Muscle of leg (tissue), 11 donors: ENCODE measurements around the gene AAMP. TPM values are rescaled to one million over a fixed set of nuclear protein-coding genes. Genes with fewer than 3 reads are reported as not detected.

ENCODE experiments used
- DNase-seq: peaks from one replicate; pipeline ENCODE4 v3.0.0; 2013
- H3K27ac ChIP-seq: one replicate; pipeline ENCODE4 v1.5.1; 2013; ENCODE audit warnings: mild to moderate bottlenecking, low read length, control low read depth
- H3K27me3 ChIP-seq: one replicate; pipeline ENCODE4 v1.6.1; 2013; ENCODE audit warnings: low read length; ENCODE audit not compliant: control insufficient read depth, insufficient read depth
- H3K36me3 ChIP-seq: one replicate; pipeline ENCODE4 v1.6.1; 2013; ENCODE audit warnings: low read length; ENCODE audit not compliant: control insufficient read depth, insufficient read depth
- H3K4me1 ChIP-seq: one replicate; pipeline ENCODE4 v1.6.1; 2013; ENCODE audit warnings: low read length; ENCODE audit not compliant: control insufficient read depth, insufficient read depth
- H3K4me3 ChIP-seq: one replicate; pipeline ENCODE4 v1.5.1; 2013; ENCODE audit warnings: low read length, control low read depth
- H3K9me3 ChIP-seq: replicated peaks from 2 replicates; pipeline ENCODE4 v1.6.1; 2013; ENCODE audit warnings: low read depth, low read length; ENCODE audit not compliant: control insufficient read depth
- WGBS: methylation state at CpG from one replicate; pipeline ENCODE4 v1.1.5; 2013; ENCODE audit warnings: missing lambda C conversion rate; ENCODE audit not compliant: insufficient coverage; 5-methylcytosine and 5-hydroxymethylcytosine counted together
- polyA plus RNA-seq, 8 donors: library from polyadenylated mRNA; unstranded; fragments of 120-200 nt; gene quantifications; one replicate each; pipeline versions ENCODE4 v1.2.1 to v1.2.3, GENCODE V29; 2013; ENCODE audit warnings: inconsistent platforms in 1 of 8, low replicate concordance in 1 of 8; ENCODE audit not compliant: insufficient read length in 8 of 8, insufficient read depth in 1 of 8
- total RNA-seq: library from RNA; stranded (reverse); fragments of 120-200 nt; gene quantifications from one replicate; pipeline ENCODE4 v1.2.4, GENCODE V29; 2013

Gene AAMP
- total and polyA plus RNA-seq, 9 donors, result 88.4 to 124 (median 109) TPM

DNA sequence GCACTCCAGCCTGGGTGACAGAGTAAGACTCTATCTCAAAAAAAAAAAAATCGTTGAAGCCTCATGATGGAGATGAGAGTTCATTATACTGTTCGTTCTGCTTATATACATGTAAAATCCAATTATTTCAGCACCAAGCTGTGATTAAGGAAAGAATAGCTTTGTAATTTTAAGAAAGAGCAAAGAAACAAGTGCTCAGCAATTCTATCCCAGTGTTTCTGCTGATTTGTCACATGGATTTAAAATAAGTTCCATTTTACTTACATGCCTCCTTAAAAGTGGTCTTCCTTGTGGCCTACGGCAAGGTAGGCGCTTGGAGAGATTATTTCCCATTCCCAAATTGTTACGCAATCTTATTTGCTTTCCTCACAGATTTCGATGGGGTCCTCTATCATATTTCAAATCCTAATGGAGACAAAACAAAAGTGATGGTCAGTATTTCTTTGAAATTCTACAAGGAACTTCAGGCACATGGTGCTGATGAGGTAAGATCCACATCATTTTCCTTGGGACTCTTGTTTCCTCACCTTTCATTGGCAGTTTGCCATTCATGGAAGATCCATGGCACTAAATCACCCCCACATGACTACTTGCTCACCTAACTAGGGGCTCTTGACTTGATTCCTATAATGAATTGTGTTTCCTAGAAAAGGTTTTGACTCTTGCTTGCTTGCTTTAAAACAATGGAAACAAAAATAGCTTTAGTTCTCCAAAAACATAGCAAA, 41.4 kb downstream of the AAMP start:
- no peaks in the 10 kb centered on the region for H3K4me1 ChIP-seq
- H3K27ac ChIP-seq, result peak overlapping the region; percentile 77
- WGBS, result 83% methylated on average over 2 of the region's 6 CpGs
- no peak for DNase-seq
- H3K9me3 ChIP-seq, result no peaks in the 10 kb centered on the region
- H3K36me3 ChIP-seq, result peaks cover 66% of the 10 kb centered on the region
- H3K27me3 ChIP-seq, result no peaks in the 10 kb centered on the region
- no peak overlapping the region for H3K4me3 ChIP-seq

DNA sequence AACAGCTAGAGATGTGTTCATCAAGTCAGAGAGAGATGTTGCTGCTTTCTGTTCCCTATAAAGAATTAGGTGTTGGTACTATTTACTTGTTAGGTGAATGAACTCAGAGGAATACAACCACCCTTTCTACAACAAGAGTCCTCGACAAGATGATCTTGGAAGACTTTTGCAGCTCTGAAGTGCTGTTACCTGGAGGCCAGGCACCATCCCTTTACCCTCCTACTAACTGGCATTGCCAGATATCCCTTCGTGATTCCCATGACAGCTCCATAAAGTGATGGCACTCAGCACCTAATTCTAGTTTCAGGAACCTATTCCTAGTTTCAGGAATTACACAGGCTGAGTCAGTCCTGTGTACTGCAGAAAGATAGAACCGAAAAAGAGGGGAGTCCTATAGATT, 43.0 kb downstream of the AAMP start:
- WGBS, result 80% methylated on average over 1 of the region's 3 CpGs
- Histone ChIP-seq H3K4me1 (no peaks in the 10 kb centered on the region), H3K27ac (no peak overlapping the region), H3K9me3 (no peaks in the 10 kb centered on the region), H3K36me3 (peaks cover 54% of the 10 kb centered on the region), H3K4me3 (no peak overlapping the region), H3K27me3 (no peaks in the 10 kb centered on the region)
- DNase-seq, result no peak

DNA sequence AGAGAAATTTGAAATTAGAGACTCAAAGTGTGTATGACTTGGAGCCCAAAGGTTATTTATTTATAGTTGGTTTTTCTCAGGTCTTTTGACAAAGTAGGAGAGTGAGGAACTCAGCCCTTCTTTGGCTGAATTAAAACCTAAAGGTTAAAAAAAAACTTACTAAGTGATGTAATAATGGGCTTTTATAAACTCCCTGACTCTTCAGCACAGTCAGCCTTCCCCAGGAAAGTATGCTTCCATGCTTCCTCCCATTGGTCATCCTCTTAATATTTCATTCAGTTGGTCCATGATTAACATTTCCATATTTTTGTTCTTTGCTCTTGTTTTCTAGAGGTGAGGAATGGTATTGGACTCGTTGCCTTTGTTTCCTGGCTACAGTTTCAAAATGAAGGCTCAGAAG, 45.8 kb downstream of the AAMP start:
- Histone ChIP-seq H3K36me3 (peaks cover 36% of the 10 kb centered on the region), H3K4me1 (peaks cover 11% of the 10 kb centered on the region), H3K4me3 (no peak overlapping the region), H3K27ac (no peak overlapping the region), H3K27me3 (no peaks in the 10 kb centered on the region), H3K9me3 (no peaks in the 10 kb centered on the region)
- no CpG with 5 or more reads among the region's 1 CpG for WGBS
- DNase-seq, result no peak

DNA sequence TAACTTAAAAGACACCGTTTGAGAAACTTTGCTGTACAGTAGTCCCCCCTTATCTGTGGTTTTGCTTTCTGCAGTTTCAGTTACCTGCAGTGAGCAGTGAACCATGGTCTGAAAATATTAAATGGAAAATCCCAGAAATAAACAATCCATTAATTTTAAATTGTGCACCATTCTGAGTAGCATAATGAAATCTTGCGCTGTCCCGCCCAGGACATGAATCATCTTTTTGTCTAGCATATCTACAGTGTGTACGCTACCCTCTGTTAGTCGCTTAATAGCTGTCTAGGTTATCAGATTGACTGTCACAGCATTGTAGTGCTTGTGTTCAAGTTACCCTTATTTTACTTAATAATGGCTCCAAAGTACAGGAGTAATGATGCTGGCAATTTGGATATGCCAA, 46.9 kb downstream of the AAMP start:
- Histone ChIP-seq H3K27ac (no peak overlapping the region), H3K4me1 (peaks cover 16% of the 10 kb centered on the region), H3K4me3 (no peak overlapping the region), H3K27me3 (no peaks in the 10 kb centered on the region), H3K9me3 (no peaks in the 10 kb centered on the region), H3K36me3 (peaks cover 30% of the 10 kb centered on the region)
- no CpG with 5 or more reads among the region's 5 CpGs for WGBS
- DNase-seq, result no peak

DNA sequence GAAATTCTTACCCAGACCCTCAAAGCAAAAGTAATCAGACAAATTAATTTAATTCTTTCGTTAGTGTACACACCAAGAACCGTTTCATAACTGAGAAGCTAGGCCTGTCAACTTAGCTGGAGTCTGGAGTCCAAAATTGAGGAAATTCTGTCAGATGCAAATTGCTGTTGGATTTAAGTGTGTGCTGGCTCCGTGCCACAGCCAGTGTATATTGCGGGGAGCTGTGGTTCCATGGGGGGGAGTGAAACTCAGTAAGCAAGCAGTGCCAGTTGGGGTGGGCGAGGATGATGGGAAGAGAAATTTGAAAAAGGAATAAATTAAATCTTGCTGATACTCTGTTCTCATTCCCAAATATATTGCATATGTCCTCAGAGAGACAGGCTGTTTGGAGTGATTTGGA, 48.9 kb downstream of the AAMP start:
- Histone ChIP-seq H3K9me3 (no peaks in the 10 kb centered on the region), H3K27me3 (no peaks in the 10 kb centered on the region), H3K4me1 (peaks cover 22% of the 10 kb centered on the region), H3K36me3 (peaks cover 24% of the 10 kb centered on the region), H3K27ac (no peak overlapping the region), H3K4me3 (no peak overlapping the region)
- DNase-seq, result no peak
- WGBS, result 67% methylated on average over 4 of the region's 5 CpGs

DNA sequence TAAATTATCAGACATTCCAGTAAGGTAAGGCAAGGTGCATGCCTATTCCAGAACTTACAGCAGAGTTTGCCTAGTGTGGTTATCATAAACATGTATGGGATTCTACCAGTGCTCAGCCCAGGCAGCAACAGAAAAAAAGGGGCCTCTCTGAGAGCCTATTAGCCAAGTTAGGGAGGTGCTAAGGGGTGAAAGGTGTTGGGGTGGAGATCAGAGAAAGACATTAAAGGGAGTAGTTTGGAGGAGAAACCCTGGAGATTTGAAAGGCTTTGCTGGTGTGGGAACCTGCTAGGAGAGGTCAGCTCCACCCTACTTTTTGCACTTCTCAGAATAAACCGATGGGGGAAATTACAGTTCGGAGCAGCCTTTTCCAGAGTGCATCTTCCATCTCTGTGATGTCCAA, 50.0 kb downstream of the AAMP start:
- no peak overlapping the region for H3K27ac ChIP-seq
- H3K36me3 ChIP-seq, result peaks cover 15% of the 10 kb centered on the region

DNA sequence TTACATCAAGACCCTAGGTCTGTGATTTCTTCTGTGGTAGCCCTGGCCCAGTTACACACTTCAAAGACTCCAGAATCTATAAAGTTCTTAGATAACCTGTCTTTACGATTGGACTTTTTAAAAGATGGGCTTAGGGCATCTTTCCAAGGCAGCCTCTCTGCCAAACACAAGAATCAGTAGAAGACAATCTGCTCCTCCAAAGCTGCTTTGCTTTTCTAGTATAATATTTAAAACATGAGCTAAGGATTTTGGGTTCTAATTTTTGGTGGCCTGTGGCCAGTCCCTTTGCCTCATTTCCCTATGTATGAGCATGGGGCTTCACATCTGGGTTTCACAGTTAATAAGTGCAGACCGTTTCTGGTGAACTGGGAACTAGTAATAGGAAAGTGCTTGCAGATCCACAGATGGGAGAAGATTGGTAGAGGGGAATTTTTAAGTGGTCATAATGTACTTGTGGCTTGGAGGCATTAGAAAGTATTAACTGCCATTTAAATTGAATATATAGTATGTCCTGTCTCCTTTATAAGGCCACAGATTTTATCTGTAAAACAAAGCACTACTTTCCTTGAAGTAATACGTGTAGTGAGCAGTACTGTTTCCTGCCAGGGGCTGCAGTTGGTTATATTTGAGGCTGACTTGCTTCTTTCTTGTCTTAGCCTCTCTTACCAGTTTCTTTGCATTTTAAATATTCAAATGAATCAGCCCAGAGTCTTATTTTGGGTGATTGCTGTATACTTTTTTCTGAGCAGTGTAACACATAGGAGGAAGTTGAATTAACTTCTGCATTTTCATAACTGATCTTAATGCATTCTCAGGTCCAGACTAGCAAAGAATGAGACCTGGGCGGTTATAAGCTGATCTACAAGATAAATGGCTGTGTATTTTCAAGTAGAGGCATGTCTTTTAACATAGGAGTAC, 51.4 kb downstream of the AAMP start:
- Histone ChIP-seq H3K36me3 (peaks cover 2% of the 10 kb centered on the region), H3K27ac (peak overlapping the region; percentile 89), H3K9me3 (no peaks in the 10 kb centered on the region), H3K4me1 (peaks cover 23% of the 10 kb centered on the region), H3K27me3 (no peaks in the 10 kb centered on the region), H3K4me3 (peak overlapping the region; percentile 99)
- WGBS, result no CpG with 5 or more reads among the region's 4 CpGs
- peak; percentile 37 for DNase-seq

More for the DNA sequence above, 50.0 kb downstream of the AAMP start:
- peaks cover 23% of the 10 kb centered on the region for H3K4me1 ChIP-seq
- H3K9me3 ChIP-seq, result no peaks in the 10 kb centered on the region
- no peaks in the 10 kb centered on the region for H3K27me3 ChIP-seq
- DNase-seq, result no peak
- H3K4me3 ChIP-seq, result no peak overlapping the region
- WGBS, result no CpG with 5 or more reads among the region's 2 CpGs

DNA sequence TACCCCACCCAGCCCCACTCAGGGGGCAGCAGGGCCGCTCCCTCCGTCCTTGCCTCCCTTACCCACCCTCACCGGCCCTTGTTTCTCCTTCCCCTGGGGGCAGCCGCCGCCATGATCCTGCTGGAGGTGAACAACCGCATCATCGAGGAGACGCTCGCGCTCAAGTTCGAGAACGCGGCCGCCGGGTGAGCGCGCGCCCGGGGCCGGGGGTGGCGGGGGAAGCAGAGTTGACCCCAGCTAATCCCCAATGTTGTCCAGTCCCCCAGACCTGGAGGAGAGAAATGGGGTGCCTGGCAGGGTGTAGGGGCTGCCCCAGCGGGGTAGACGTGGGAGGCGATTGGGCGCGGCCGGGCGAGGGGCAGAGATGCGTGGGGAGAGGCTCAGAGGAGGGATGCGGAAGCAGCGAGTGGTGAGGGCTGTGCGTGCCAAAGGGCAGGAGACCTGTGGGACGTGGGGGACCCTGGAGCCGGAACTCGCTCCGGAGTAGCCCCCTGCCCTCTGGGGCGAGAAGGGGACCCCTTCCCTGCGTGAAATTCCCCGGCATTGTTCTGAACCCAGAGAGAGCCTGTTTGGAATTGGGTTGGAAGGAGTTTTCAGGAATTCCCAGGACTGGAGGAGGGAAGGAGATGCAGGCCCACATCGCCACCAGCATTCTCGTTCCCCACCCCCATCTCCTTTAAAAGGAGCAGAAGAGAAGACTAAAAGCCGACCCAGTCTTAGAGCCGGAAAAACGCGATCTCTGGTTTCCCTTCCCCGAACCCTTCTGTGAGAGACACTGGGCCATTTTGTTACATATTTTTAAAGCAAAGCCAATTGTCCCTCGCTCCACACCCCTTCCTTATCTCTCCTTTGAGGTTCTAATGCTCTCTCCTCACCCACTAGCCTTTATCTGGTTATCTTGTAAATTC, 52.3 kb downstream of the AAMP start:
- DNase-seq, result peak; percentile 53
- H3K27ac ChIP-seq, result peak overlapping the region; percentile 89
- H3K4me1 ChIP-seq, result peaks cover 23% of the 10 kb centered on the region
- no peaks in the 10 kb centered on the region for H3K27me3 ChIP-seq
- no peaks in the 10 kb centered on the region for H3K9me3 ChIP-seq
- H3K36me3 ChIP-seq, result peaks cover 2% of the 10 kb centered on the region
- peak overlapping the region; percentile 99 for H3K4me3 ChIP-seq
- WGBS, result 0% methylated on average over 41 of the region's 47 CpGs

DNA sequence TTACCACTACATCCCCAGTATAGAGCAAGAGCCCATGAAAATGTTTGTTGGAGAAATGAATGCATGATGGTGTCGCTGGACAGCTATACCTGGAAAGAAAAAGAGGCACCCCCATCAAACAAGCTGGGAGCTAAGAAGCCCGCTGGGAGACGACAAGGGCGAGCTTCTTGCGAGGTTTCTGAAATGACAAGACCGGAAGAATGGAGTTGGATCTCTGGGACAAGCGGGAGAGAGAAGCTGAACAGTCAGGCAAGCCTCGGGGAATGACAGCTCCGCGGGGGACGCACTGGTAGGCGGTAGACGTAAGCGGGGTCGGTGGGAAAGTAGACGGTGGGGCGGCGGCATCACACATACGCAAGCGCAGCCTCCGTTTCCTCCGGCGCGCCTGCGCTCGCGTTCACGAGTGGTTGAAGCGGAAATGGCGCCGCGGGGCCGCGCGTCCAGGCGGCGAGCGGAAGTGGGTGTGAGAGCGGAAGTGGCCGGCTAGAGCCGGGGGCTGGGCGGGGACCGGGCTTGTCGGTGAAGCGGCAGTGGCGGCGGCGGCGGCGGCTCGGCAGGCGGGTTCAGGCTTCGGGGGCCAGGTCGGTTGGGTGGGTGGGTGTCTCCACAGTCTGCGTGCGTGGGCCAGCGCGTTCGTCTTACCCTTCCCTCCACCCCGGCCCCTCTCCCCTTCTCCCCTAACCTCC, 53.1 kb downstream of the AAMP start, which contains the start of gene ARPC2:
ARPC2 (plus strand) TSS at position 516 of the 686 bp plus-strand sequence. CDS start 282 bp downstream, outside the sequence.
- Histone ChIP-seq H3K27me3 (no peaks in the 10 kb centered on the region), H3K36me3 (peaks cover 2% of the 10 kb centered on the region), H3K9me3 (no peaks in the 10 kb centered on the region), H3K4me1 (peaks cover 23% of the 10 kb centered on the region), H3K4me3 (peak within 1 kb of the TSS; percentile 99), H3K27ac (peak within 1 kb of the TSS; percentile 94)
- WGBS, result under 1% methylated on average over 39 of the region's 60 CpGs
- DNase-seq, result peak; percentile 98
